ENCODE data around the gene HCFC1. TPM values are rescaled to one million over a fixed set of nuclear protein-coding genes. Genes with fewer than 3 reads are reported as not detected.

Gene HCFC1
- total RNA-seq, 2 experiments from 2014 or later, result 90.4 to 93.0 TPM

DNA sequence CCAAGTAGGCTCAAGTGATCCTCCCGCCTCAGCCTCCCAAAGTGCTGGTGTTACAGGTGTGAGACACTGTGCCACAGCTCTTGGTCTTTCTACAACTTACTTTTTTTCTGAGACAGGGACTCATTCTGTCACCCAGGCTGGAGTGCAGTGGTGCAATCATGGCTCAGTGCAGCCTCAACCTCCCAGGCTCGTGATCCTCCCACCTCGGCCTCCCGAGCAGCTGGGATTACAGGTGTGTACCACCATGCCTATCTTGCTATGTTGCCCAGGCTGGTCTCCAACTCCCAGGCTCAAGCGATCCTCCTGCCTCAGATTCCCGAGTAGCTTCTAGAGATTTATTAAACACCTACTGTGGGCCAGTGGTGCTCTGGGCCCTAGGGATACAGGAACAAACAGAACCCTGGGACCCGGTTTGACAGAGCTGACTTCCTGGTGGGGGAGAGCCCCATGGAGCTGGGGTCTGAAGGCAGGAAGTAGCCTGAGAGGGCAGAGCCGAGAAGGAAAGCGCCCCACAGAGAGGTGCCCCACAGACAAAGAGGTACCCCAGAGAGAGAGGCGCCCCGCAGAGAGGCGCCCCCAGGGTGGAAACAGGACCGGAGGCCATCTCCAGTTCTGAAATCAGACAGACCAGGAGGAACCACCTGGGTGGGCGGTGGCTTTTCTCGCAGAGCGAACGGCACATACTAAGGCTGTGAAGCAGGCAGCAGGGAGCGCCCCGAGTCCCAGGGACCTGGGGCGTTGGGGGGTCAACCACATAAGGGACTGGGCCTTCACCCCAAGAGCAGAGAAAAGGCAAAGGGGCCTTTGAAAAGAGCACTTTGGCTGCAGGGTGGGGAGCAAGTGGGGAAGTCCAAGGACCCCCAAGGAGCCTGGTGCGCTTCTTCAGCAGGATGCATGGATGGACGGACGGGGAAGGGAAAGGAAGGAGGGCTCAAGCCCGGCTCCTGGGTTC lies 43.1 kb upstream of the HCFC1 start:
- Mint-ChIP-seq H3K4me3 (no peak overlapping the region), H3K27ac (peak overlapping the region; percentile 45)

DNA sequence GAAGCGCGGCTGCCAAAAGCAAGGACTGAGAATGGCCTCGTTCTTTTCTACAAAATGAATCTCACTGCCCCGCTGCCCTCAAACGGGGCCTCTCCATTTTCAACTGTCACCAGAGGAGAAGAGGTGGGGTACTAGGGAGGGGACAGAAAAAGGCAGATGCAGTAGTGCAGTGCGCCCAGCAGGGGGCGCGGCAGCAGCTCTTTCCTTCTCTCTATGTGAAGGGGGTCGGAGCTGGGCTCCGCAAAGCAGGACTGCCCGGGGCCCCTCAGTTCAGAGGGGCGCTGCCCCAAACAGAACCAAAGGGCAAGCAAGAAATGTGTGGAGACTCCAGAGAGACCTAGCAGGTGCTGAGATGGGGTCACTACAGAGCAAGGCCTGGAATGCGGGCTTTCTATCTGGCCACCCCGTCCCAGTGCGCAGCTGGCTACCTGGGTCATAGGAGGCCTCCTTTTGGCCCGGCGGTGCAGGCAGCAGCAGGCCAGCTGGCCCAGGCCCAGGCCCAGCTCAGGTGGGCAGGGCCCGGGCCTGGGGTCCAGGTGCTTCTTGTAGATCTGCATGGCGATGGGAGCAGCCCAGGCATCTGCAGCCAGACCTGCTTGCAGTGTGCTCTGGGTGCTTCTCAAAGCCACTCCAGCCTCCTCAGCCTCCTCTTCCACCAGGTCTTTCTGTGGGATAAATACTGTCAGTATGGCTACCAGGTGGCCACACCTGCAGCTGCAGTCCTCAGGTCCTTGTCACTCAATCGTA lies 42.2 kb upstream of the HCFC1 start:
- Mint-ChIP-seq H3K4me3 (no peak overlapping the region), H3K36me3 (peaks cover 27% of the 10 kb centered on the region), H3K9me3 (no peaks in the 10 kb centered on the region), H3K27ac (no peak overlapping the region), H3K4me1 (ENCODE audit: low read depth) (peaks cover 9% of the 10 kb centered on the region), H3K27me3 (no peaks in the 10 kb centered on the region)
- ChIA-PET CTCF (interaction anchor here (0.6 to 2.9 kb wide), 25 partner anchors 9 to 127 kb away, joined by 3 to 37 read pairs (median 3); no protein-coding TSS in a partner anchor), POLR2A (interaction anchor here (0.5 kb wide), 1 partner anchor 34 kb away, joined by 3 read pairs; no protein-coding TSS in a partner anchor)
- peak; percentile 53 for DNase-seq
- intact Hi-C loops (cut with micrococcal nuclease), result no loop called here

More for the DNA sequence above, 43.1 kb upstream of the HCFC1 start:
- POLR2A ChIA-PET, result no interaction called here
- Mint-ChIP-seq H3K9me3 (no peaks in the 10 kb centered on the region), H3K27me3 (no peaks in the 10 kb centered on the region), H3K36me3 (peaks cover 27% of the 10 kb centered on the region), H3K4me1 (ENCODE audit: low read depth) (peaks cover 9% of the 10 kb centered on the region)
- CTCF ChIA-PET, result interaction anchor here (0.6 to 2.9 kb wide), 12 partner anchors 8 to 78 kb away, joined by 3 to 37 read pairs (median 6); no protein-coding TSS in a partner anchor
- intact Hi-C loops (cut with micrococcal nuclease), result no loop called here
- no peak for DNase-seq

DNA sequence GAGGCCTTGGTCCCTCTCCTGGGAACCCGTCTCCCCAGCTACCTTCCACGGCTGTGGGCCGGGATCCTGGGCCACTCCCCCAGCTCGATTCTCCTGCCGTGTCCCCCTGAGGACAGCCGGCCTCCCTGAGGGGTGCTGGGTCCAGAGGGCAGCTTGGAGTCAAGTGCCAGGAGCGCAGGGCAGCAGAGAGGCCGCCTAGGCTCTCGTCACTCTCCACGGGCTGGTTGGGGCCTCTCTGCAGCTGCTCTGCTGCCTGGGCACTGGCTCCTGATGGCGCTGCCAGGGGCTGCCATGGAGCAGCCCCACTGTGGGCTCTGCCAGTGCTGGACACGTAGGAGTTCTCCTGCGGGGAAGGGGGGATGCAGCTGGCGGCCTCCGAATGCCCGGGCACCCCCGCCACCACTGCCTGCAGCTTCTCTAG lies 41.4 kb upstream of the HCFC1 start:
- H3K4me3 Mint-ChIP-seq, result no peak overlapping the region
- no peaks in the 10 kb centered on the region for H3K9me3 Mint-ChIP-seq
- H3K4me1 Mint-ChIP-seq (ENCODE audit: low read depth), result peaks cover 9% of the 10 kb centered on the region
- H3K27ac Mint-ChIP-seq, result no peak overlapping the region
- DNase-seq, result no peak
- H3K36me3 Mint-ChIP-seq, result peaks cover 27% of the 10 kb centered on the region
- no peaks in the 10 kb centered on the region for H3K27me3 Mint-ChIP-seq
- ChIA-PET CTCF (interaction anchor here (1.0 to 2.9 kb wide), 17 partner anchors 10 to 314 kb away, joined by 3 to 37 read pairs (median 4); partner anchors contain the start of gene TMEM187), POLR2A (interaction anchor here (1.0 kb wide), 1 partner anchor 10 kb away, joined by 3 read pairs; no protein-coding TSS in a partner anchor)
- intact Hi-C loops (cut with micrococcal nuclease), result no loop called here

DNA sequence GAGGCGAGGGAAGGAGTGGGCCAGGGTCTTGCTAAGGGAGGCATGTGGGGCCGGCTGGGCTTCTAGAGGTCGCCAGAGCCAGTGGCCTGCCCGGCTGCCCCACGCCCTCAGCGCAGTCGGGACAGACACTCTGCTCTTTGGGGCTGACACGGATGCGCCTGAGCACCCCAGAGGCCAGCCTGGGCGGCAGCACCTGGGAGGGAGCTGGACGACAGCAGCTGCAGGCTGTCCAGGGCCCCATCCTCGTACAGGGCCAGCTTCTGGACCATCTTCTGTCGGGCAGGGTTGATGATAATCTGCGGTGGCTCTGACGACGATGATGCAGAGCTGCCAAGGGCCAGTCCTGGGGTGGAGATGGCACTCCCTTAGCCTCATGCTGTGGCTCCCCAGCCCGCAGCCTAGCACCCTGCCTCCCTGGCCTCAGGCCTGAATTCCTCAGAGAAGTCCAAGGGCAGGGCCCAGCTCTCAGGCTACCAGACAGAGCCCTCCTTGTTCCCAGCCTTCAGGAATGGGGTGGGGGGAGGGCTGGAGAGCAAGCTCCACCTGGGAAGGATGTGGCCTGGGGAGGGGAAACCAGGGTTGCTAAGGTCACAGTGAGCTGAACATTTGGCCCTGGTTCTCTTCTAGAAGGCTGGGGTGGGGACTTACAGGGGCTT lies 40.8 kb upstream of the HCFC1 start:
- Mint-ChIP-seq H3K27me3 (no peaks in the 10 kb centered on the region), H3K4me1 (ENCODE audit: low read depth) (peaks cover 9% of the 10 kb centered on the region), H3K9me3 (no peaks in the 10 kb centered on the region), H3K36me3 (peaks cover 25% of the 10 kb centered on the region), H3K27ac (no peak overlapping the region), H3K4me3 (no peak overlapping the region)
- ChIA-PET POLR2A (interaction anchor here (1.0 to 1.6 kb wide), 2 partner anchors 10 to 45 kb away, joined by 3 to 5 read pairs; no protein-coding TSS in a partner anchor), CTCF (interaction anchor here (1.1 to 2.9 kb wide), 10 partner anchors 10 to 315 kb away, joined by 3 to 37 read pairs (median 5); partner anchors contain the start of gene TMEM187)
- intact Hi-C loops (cut with micrococcal nuclease), result no loop called here
- DNase-seq, result no peak

- Mint-ChIP-seq H3K9me3 (no peaks in the 10 kb centered on the region), H3K4me3 (no peak overlapping the region), H3K27me3 (no peaks in the 10 kb centered on the region), H3K36me3 (peaks cover 25% of the 10 kb centered on the region), H3K27ac (no peak overlapping the region), H3K4me1 (ENCODE audit: low read depth) (peaks cover 9% of the 10 kb centered on the region)
- ChIA-PET CTCF (no interaction called here), POLR2A (interaction anchor here (1.0 to 1.6 kb wide), 2 partner anchors 9 to 44 kb away, joined by 3 to 5 read pairs; no protein-coding TSS in a partner anchor)
- intact Hi-C loops (cut with micrococcal nuclease), result no loop called here
- DNase-seq, result no peak
These were observed 40.0 kb upstream of the HCFC1 start for GRCh38 chrX:154011376-154012335.

- no peaks in the 10 kb centered on the region for H3K27me3 Mint-ChIP-seq
- DNase-seq, result no peak
- H3K36me3 Mint-ChIP-seq, result peaks cover 24% of the 10 kb centered on the region
- ChIA-PET POLR2A (no interaction called here), CTCF (interaction anchor here (0.7 kb wide), 1 partner anchor 187 kb away, joined by 3 read pairs; no protein-coding TSS in a partner anchor)
- peaks cover 4% of the 10 kb centered on the region for H3K4me1 Mint-ChIP-seq (ENCODE audit: low read depth)
- no peak overlapping the region for H3K4me3 Mint-ChIP-seq
- H3K9me3 Mint-ChIP-seq, result no peaks in the 10 kb centered on the region
- intact Hi-C loops (cut with micrococcal nuclease), result no loop called here
- no peak overlapping the region for H3K27ac Mint-ChIP-seq
These were observed 38.9 kb upstream of the HCFC1 start for GRCh38 chrX:154010330-154011087.

DNA sequence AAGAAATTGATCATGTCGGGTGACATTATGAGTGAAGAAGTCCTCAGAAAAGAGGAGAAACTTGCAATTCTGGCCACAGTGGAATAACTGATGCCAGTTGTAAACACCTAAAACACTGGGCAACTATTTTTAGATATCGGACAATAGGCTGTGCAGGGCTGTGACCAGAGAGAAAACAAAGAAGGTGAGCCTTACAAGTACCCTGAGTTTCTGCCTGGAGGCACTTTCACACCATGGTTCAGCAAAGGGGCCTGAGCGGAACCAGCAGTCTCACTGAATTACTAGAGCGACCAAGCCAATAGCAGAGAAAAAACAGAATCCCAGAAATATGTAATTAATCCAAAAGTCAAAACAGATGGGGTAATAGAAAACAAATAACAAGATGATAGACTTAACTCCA lies 36.9 kb upstream of the HCFC1 start:
- intact Hi-C loops (cut with micrococcal nuclease), result no loop called here
- no peak for DNase-seq
- Mint-ChIP-seq H3K36me3 (peaks cover 22% of the 10 kb centered on the region), H3K4me3 (no peak overlapping the region), H3K9me3 (no peaks in the 10 kb centered on the region), H3K27me3 (no peaks in the 10 kb centered on the region), H3K27ac (no peak overlapping the region), H3K4me1 (ENCODE audit: low read depth) (no peaks in the 10 kb centered on the region)
- POLR2A ChIA-PET, result no interaction called here
- CTCF ChIA-PET, result interaction anchor here (0.6 kb wide), 1 partner anchor 28 kb away, joined by 3 read pairs; no protein-coding TSS in a partner anchor

GRCh38 chrX:154006947-154007346 lies 35.3 kb upstream of the HCFC1 start:
- no peak for DNase-seq

DNA sequence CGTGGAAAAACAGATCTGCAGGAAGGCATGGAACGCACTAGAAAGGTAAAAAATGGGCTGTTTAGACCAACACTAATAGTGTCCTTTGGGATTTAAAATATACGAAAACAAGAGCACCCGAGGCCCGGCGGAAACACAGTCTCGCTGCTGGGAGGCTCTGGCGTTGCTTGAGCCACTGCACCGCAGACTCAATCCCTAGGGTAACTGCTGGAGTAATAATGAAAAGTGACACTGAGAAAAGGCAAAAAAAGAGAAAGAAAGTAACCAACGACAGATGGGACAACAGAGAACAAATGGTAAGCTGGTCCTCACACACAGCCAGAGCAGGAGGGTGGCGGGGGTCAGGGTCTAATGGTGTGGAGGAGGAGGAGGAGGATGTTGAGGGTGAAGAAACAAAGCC lies 32.7 kb upstream of the HCFC1 start:
- H3K9me3 Mint-ChIP-seq, result no peaks in the 10 kb centered on the region
- H3K27ac Mint-ChIP-seq, result no peak overlapping the region
- H3K4me1 Mint-ChIP-seq (ENCODE audit: low read depth), result peaks cover 11% of the 10 kb centered on the region
- H3K36me3 Mint-ChIP-seq, result peaks cover 11% of the 10 kb centered on the region
- POLR2A ChIA-PET, result no interaction called here
- no peak overlapping the region for H3K4me3 Mint-ChIP-seq
- no peak for DNase-seq
- intact Hi-C loops (cut with micrococcal nuclease), result no loop called here
- CTCF ChIA-PET, result interaction anchor here (6.2 kb wide), 1 partner anchor 9 kb away, joined by 37 read pairs; no protein-coding TSS in a partner anchor
- H3K27me3 Mint-ChIP-seq, result no peaks in the 10 kb centered on the region

More at GRCh38 chrX:154006947-154007346, 35.3 kb upstream of the HCFC1 start:
- intact Hi-C loops (cut with micrococcal nuclease), result no loop called here
- Mint-ChIP-seq H3K9me3 (no peaks in the 10 kb centered on the region), H3K27ac (no peak overlapping the region), H3K4me3 (no peak overlapping the region), H3K27me3 (no peaks in the 10 kb centered on the region), H3K36me3 (peaks cover 23% of the 10 kb centered on the region), H3K4me1 (ENCODE audit: low read depth) (peaks cover 8% of the 10 kb centered on the region)
- CTCF ChIA-PET, result no interaction called here
- POLR2A ChIA-PET, result no interaction called here

DNA sequence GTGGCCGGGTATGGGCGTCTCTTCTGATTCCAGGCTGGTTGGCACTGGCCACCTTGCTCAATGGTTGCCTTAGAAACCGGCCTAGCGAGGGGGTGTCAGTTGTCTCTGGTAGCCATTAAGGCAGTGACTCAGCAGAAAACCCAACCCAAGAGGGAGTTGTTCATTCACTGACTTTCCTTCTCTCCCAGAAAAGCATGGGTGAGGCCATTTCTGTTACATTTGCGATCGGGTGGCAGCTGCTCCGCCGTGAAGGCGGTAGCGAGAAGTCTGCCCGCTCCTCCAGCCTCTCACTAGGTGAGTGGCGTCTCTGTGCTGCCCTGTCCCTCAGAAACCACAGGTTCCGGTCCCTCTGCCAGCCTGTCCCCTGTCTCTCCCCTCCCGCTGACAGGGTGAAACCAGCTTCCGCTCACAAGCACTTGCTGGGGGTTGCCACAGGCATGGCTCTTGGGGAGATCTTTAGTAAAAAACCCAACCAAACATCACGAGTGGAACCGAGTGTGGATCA lies 30.6 kb upstream of the HCFC1 start:
- Mint-ChIP-seq H3K9me3 (no peaks in the 10 kb centered on the region), H3K4me3 (peak overlapping the region; percentile 65), H3K27ac (peak overlapping the region; percentile 87), H3K4me1 (ENCODE audit: low read depth) (peaks cover 11% of the 10 kb centered on the region), H3K27me3 (no peaks in the 10 kb centered on the region), H3K36me3 (peaks cover 8% of the 10 kb centered on the region)
- peak; percentile 70 for DNase-seq
- intact Hi-C loops (cut with micrococcal nuclease), result loop anchor here (1.0 kb wide), 1 partner anchor 30 kb away; the partner anchor contains the start of gene TMEM187
- ChIA-PET POLR2A (interaction anchor here (0.6 to 2.0 kb wide), 4 partner anchors 10 to 410 kb away, joined by 3 to 6 read pairs (median 3); partner anchors contain the start of genes HCFC1 and TMEM187), CTCF (interaction anchor here (6.2 kb wide), 1 partner anchor 11 kb away, joined by 37 read pairs; no protein-coding TSS in a partner anchor)

Measured in activated CD4-positive, alpha-beta memory T cell treated with anti-CD3 and anti-CD28 coated beads for 36 hours (primary cell).